Lung (tissue), 12 donors: Measurements from ENCODE around the gene DCTN5. TPM values are rescaled to one million over a fixed set of nuclear protein-coding genes. Genes with fewer than 3 reads are reported as not detected.
A peak's percentile ranks its signal among the peaks of the same experiment; 100 is the strongest.

Experiments used
- ATAC-seq: fragments of 200-7000 bp; cut with Tn5 transposase; one replicate; pipeline ENCODE4 v1.9.1; 2020; ENCODE audit warnings: moderate number of reproducible peaks; ENCODE audit not compliant: insufficient read depth, low FRiP score
- DNase-seq, 3 donors: peaks; one replicate each; pipeline ENCODE4 v3.0.0-alpha.2; 2013 to 2017
- H3K27ac ChIP-seq, 2 donors: one replicate each; pipeline ENCODE4 v1.5.1; 2013; ENCODE audit warnings: mild to moderate bottlenecking in 2 of 2, moderate library complexity in 2 of 2, control low read depth in 1 of 2, inconsistent platforms in 1 of 2, low read depth in 1 of 2, low read length in 1 of 2
- H3K27me3 ChIP-seq, 3 donors: one replicate each; pipeline ENCODE4 v1.5.1; 2013; ENCODE audit warnings: low read length in 2 of 3; ENCODE audit not compliant: control insufficient read depth in 3 of 3, insufficient read depth in 3 of 3
- H3K36me3 ChIP-seq, 4 donors: one replicate each; pipeline ENCODE4 v1.5.1; 2013; ENCODE audit warnings: low read length in 4 of 4, mild to moderate bottlenecking in 1 of 4, moderate library complexity in 1 of 4; ENCODE audit not compliant: control insufficient read depth in 4 of 4, insufficient read depth in 4 of 4
- H3K4me1 ChIP-seq, 5 donors: one replicate each; pipeline ENCODE4 v1.5.1; 2013; ENCODE audit warnings: low read length in 5 of 5, mild to moderate bottlenecking in 2 of 5, moderate library complexity in 1 of 5; ENCODE audit not compliant: control insufficient read depth in 5 of 5, insufficient read depth in 5 of 5
- H3K4me3 ChIP-seq: one replicate; pipeline ENCODE4 v1.5.1; 2013; ENCODE audit warnings: mild to moderate bottlenecking, control low read depth, moderate library complexity
- H3K9ac ChIP-seq, 2 donors: one replicate each; pipeline ENCODE4 v1.5.1; 2013; ENCODE audit warnings: low read length in 2 of 2, control low read depth in 1 of 2; ENCODE audit not compliant: insufficient read depth in 1 of 2
- H3K9me3 ChIP-seq, 4 donors: one replicate each; pipeline ENCODE4 v1.5.1; 2013; ENCODE audit warnings: low read length in 3 of 4, mild to moderate bottlenecking in 1 of 4, moderate library complexity in 1 of 4; ENCODE audit not compliant: control insufficient read depth in 4 of 4, insufficient read depth in 3 of 4
- WGBS, 2 donors: extraction: QIAGEN DNeasy Blood & Tissue Kit; methylation state at CpG; one replicate each; pipeline ENCODE4 v1.1.7; 2013; 5-methylcytosine and 5-hydroxymethylcytosine counted together
- polyA plus RNA-seq, 2 donors: library from polyadenylated mRNA; stranded (reverse); fragments of 200-250 nt; gene quantifications; one replicate each; pipeline ENCODE4 v1.2.1, GENCODE V29; 2013
- total RNA-seq, 2 donors: library from RNA; depleted of rRNA in 1 of 2; stranded (reverse); fragments of >200 nt in 1 of 2; gene quantifications; one replicate each; pipeline ENCODE4 v1.2.1, GENCODE V29; 2014 to 2021
- TF ChIP-seq, protein P1 (sequence below): IDR thresholded peaks from 2 replicates; pipeline ENCODE4 v1.5.1; 2012; ENCODE audit warnings: mild to moderate bottlenecking; ENCODE audit errors: control extremely low read depth, extremely low read depth
- donor health status: control.
- donor health status: control.
- donor health status: Bipolar disorder and iron deficiency.
- donor health status: healthy.
- donor health status: DM: yes; HTN: yes; CAD: no.

DCTN5 gene
- total and polyA plus RNA-seq, 4 donors, result 10.5 to 46.2 (median 34.7) TPM

DNA sequence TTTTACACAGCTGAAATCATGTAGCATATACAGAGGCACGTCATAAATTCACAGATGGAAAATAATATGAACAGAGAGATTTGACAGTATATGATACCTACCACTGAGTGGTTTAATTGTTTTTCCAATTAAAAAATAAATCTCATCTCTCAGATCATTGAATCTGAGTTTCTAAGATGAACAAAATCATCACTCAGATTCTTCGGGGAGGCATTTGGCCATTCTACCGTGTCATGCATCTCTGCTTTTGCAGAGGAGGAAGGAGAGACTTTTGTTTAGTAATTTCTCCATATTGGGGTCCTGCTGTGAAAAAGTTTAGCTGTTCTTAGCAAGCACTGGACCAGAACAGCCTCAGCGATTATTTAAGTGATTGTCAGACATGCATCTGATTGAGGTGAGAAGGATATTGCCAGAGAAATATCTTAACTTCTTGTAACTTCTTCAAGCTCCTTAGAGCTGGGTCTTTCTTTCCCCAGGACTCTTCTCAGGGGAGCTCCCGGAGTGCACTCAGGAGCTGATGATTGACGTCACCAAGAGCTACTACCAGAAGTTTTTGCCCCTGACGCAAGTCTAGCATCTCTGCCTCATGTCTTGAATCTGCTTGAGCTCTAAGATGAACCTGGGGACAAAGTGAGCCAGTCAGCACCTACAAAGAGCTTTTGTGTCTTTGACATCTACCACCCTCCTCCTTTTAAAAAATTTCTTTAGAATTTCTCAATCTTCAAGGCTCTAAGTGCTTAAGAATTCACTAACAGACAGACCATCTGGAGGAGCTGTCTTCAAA is 25.5 kb downstream of the DCTN5 start:
- Histone ChIP-seq H3K9me3 (no peaks in the 10 kb centered on the region), H3K36me3 (peaks cover 52 to 75% (median 57%) of the 10 kb centered on the region in 4 donors), H3K27ac (no peak overlapping the region), H3K4me3 (no peak overlapping the region), H3K27me3 (no peaks in the 10 kb centered on the region), H3K4me1 (peaks cover 0 to 13% (median 0%) of the 10 kb centered on the region in 5 donors), H3K9ac (no peak overlapping the region)
- ATAC-seq (no peak), DNase-seq (no peak)
- TF ChIP-seq, protein P1, sequence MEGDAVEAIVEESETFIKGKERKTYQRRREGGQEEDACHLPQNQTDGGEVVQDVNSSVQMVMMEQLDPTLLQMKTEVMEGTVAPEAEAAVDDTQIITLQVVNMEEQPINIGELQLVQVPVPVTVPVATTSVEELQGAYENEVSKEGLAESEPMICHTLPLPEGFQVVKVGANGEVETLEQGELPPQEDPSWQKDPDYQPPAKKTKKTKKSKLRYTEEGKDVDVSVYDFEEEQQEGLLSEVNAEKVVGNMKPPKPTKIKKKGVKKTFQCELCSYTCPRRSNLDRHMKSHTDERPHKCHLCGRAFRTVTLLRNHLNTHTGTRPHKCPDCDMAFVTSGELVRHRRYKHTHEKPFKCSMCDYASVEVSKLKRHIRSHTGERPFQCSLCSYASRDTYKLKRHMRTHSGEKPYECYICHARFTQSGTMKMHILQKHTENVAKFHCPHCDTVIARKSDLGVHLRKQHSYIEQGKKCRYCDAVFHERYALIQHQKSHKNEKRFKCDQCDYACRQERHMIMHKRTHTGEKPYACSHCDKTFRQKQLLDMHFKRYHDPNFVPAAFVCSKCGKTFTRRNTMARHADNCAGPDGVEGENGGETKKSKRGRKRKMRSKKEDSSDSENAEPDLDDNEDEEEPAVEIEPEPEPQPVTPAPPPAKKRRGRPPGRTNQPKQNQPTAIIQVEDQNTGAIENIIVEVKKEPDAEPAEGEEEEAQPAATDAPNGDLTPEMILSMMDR, result no peak
- 93 to 94% methylated on average over 7 of the region's 7 CpGs for WGBS, 2 donors

- Histone ChIP-seq H3K9ac (no peak overlapping the region), H3K27me3 (no peaks in the 10 kb centered on the region), H3K4me1 (peaks cover 0 to 13% (median 0%) of the 10 kb centered on the region in 5 donors), H3K27ac (no peak overlapping the region), H3K36me3 (peaks cover 51 to 76% (median 55%) of the 10 kb centered on the region in 4 donors), H3K9me3 (no peaks in the 10 kb centered on the region), H3K4me3 (no peak overlapping the region)
- WGBS, 2 donors, result 96 to 97% methylated on average over 6 of the region's 6 CpGs
- DNase-seq (no peak), ATAC-seq (no peak)
- TF ChIP-seq, protein P1, result no peak
These were observed 26.0 kb downstream of the DCTN5 start for GRCh38 chr16:23667355-23667659.

- H3K9ac ChIP-seq, result no peak overlapping the region
- TF ChIP-seq, protein P1, result no peak
- H3K4me1 ChIP-seq, result peaks cover 0 to 14% (median 0%) of the 10 kb centered on the region in 5 donors
- no peak overlapping the region for H3K27ac ChIP-seq
- WGBS, 2 donors, result 67 to 79% methylated on average over 1 of the region's 1 CpG
- H3K4me3 ChIP-seq, result no peak overlapping the region
- no peak for ATAC-seq
- H3K27me3 ChIP-seq, result no peaks in the 10 kb centered on the region
- no peaks in the 10 kb centered on the region for H3K9me3 ChIP-seq
- peak; percentile 55 to 84 (median 73) for DNase-seq
- peaks cover 43 to 73% (median 53%) of the 10 kb centered on the region in 4 donors for H3K36me3 ChIP-seq
These were observed 27.0 kb downstream of the DCTN5 start for GRCh38 chr16:23668225-23668624.
